ENCODE results near the gene TRIO. TPM values are rescaled to one million over a fixed set of nuclear protein-coding genes. Genes with fewer than 3 reads are reported as not detected.

The TRIO gene
- total and polyA plus RNA-seq, 2 donors (not counting 1 experiment from before 2014, with no cell fraction given), result 134 to 281 TPM

GRCh38 chr5:14506661-14507060 is 363.5 kb downstream of the TRIO start:
- Histone ChIP-seq H3K4me1 (ENCODE audit: control insufficient read depth, extremely low read depth, insufficient read depth, low read length) (no peaks in the 10 kb centered on the region), H3K4me3 (replicated peaks in 1 of 4; ENCODE audit: control extremely low read depth in 1 of 4, insufficient read depth in 1 of 4, low read depth in 3 of 4, low read length in 4 of 4) (no peak overlapping the region), H4K20me1 (ENCODE audit: control insufficient read depth, extremely low read depth, insufficient read depth, low read length) (no peaks in the 10 kb centered on the region), H3K9me3 (ENCODE audit: control insufficient read depth, insufficient read depth, low read depth, low read length) (no peaks in the 10 kb centered on the region), H3K79me2 (ENCODE audit: control insufficient read depth, insufficient read depth, low read length) (no peaks in the 10 kb centered on the region), H3K36me3 (ENCODE audit: control insufficient read depth, insufficient read depth, low read length) (peaks cover 50% of the 10 kb centered on the region), H2AFZ (ENCODE audit: low read length) (no peak overlapping the region), H3K27me3 (ENCODE audit: control insufficient read depth, insufficient read depth, low read length) (no peaks in the 10 kb centered on the region), H3K4me2 (ENCODE audit: extremely low read depth, insufficient read depth, low read length) (no peak overlapping the region), H3K27ac (ENCODE audit: insufficient read depth, low read length) (no peak overlapping the region), H3K9ac (ENCODE audit: insufficient read depth, low read length) (no peak overlapping the region)
- DNase-seq (ENCODE audit: low read depth in 2 of 2), result no peak
- TF ChIP-seq EZH2 (IDR thresholded peaks at IDR 0.05; ENCODE audit: low read length, missing control alignments) (no peak), CTCF (conservative IDR thresholded peaks at IDR 0.05 in 1 of 2, IDR thresholded peaks at IDR 0.05 in 1 of 2; ENCODE audit: low read depth in 1 of 2, low read length in 2 of 2) (no peak)

- no peak for TF ChIP-seq CTCF (conservative IDR thresholded peaks at IDR 0.05 in 1 of 2, IDR thresholded peaks at IDR 0.05 in 1 of 2; ENCODE audit: low read depth in 1 of 2, low read length in 2 of 2)
- TF ChIP-seq EZH2 (IDR thresholded peaks at IDR 0.05; ENCODE audit: low read length, missing control alignments), result no peak
- no peaks in the 10 kb centered on the region for H3K79me2 ChIP-seq (ENCODE audit: control insufficient read depth, insufficient read depth, low read length)
- no peak overlapping the region for H2AFZ ChIP-seq (ENCODE audit: low read length)
- H3K27me3 ChIP-seq (ENCODE audit: control insufficient read depth, insufficient read depth, low read length), result no peaks in the 10 kb centered on the region
- H4K20me1 ChIP-seq (ENCODE audit: control insufficient read depth, extremely low read depth, insufficient read depth, low read length), result no peaks in the 10 kb centered on the region
- H3K9me3 ChIP-seq (ENCODE audit: control insufficient read depth, insufficient read depth, low read depth, low read length), result no peaks in the 10 kb centered on the region
- no peak overlapping the region for H3K9ac ChIP-seq (ENCODE audit: insufficient read depth, low read length)
- H3K4me2 ChIP-seq (ENCODE audit: extremely low read depth, insufficient read depth, low read length), result no peak overlapping the region
- H3K4me3 ChIP-seq (replicated peaks in 1 of 4; ENCODE audit: control extremely low read depth in 1 of 4, insufficient read depth in 1 of 4, low read depth in 3 of 4, low read length in 4 of 4), result no peak overlapping the region
- H3K27ac ChIP-seq (ENCODE audit: insufficient read depth, low read length), result no peak overlapping the region
- H3K4me1 ChIP-seq (ENCODE audit: control insufficient read depth, extremely low read depth, insufficient read depth, low read length), result no peaks in the 10 kb centered on the region
- peaks cover 45% of the 10 kb centered on the region for H3K36me3 ChIP-seq (ENCODE audit: control insufficient read depth, insufficient read depth, low read length)
- DNase-seq (ENCODE audit: low read depth in 2 of 2), result no peak
Observed at GRCh38 chr5:14507156-14507941, 364.2 kb downstream of the TRIO start.

GRCh38 chr5:14508046-14508445 is 364.9 kb downstream of the TRIO start:
- Histone ChIP-seq H3K79me2 (ENCODE audit: control insufficient read depth, insufficient read depth, low read length) (no peaks in the 10 kb centered on the region), H3K4me2 (ENCODE audit: extremely low read depth, insufficient read depth, low read length) (no peak overlapping the region), H2AFZ (ENCODE audit: low read length) (no peak overlapping the region), H3K4me3 (replicated peaks in 1 of 4; ENCODE audit: control extremely low read depth in 1 of 4, insufficient read depth in 1 of 4, low read depth in 3 of 4, low read length in 4 of 4) (no peak overlapping the region), H3K9me3 (ENCODE audit: control insufficient read depth, insufficient read depth, low read depth, low read length) (no peaks in the 10 kb centered on the region), H3K27me3 (ENCODE audit: control insufficient read depth, insufficient read depth, low read length) (no peaks in the 10 kb centered on the region), H3K27ac (ENCODE audit: insufficient read depth, low read length) (no peak overlapping the region), H3K4me1 (ENCODE audit: control insufficient read depth, extremely low read depth, insufficient read depth, low read length) (no peaks in the 10 kb centered on the region), H3K36me3 (ENCODE audit: control insufficient read depth, insufficient read depth, low read length) (peaks cover 41% of the 10 kb centered on the region), H3K9ac (ENCODE audit: insufficient read depth, low read length) (no peak overlapping the region), H4K20me1 (ENCODE audit: control insufficient read depth, extremely low read depth, insufficient read depth, low read length) (no peaks in the 10 kb centered on the region)
- TF ChIP-seq CTCF (conservative IDR thresholded peaks at IDR 0.05 in 1 of 2, IDR thresholded peaks at IDR 0.05 in 1 of 2; ENCODE audit: low read depth in 1 of 2, low read length in 2 of 2) (no peak), EZH2 (IDR thresholded peaks at IDR 0.05; ENCODE audit: low read length, missing control alignments) (no peak)
- no peak for DNase-seq (ENCODE audit: low read depth in 2 of 2)
